Esophagus squamous epithelium (tissue), 5 donors: ENCODE results near the gene SF1. TPM values are rescaled to one million over a fixed set of nuclear protein-coding genes. Genes with fewer than 3 reads are reported as not detected.

ENCODE experiments used
- DNase-seq: peaks from one replicate; lab custom pipeline; 2025; lab: John Stamatoyannopoulos, UW
- H3K27ac ChIP-seq, 4 donors: fragments of 200-600 bp; sonication (generic); one replicate each; pipeline ENCODE4 v1.5.1; 2016 to 2019; ENCODE audit warnings: mild to moderate bottlenecking in 1 of 4
- H3K27me3 ChIP-seq, 4 donors: fragments of 200-600 bp; sonication (generic); 1 replicate in 3 of 4; 2 replicates in 1 of 4; pipeline versions ENCODE4 v1.5.1 to v1.6.0; 2017 to 2021; ENCODE audit warnings: antibody characterized with exemption in 1 of 4
- H3K36me3 ChIP-seq, 3 donors: fragments of 200-600 bp; sonication (generic); one replicate each; pipeline ENCODE4 v1.5.1; 2016 to 2019
- H3K4me1 ChIP-seq, 3 donors: fragments of 200-600 bp; sonication (generic); one replicate each; pipeline ENCODE4 v1.5.1; 2017 to 2019
- H3K4me3 ChIP-seq, 4 donors: fragments of 200-600 bp; sonication (generic); 1 replicate in 3 of 4; 2 replicates in 1 of 4; pipeline ENCODE4 v1.5.1; 2016 to 2019; ENCODE audit warnings: mild to moderate bottlenecking in 2 of 4, moderate library complexity in 1 of 4
- H3K9me3 ChIP-seq, 3 donors: fragments of 200-600 bp; sonication (generic); one replicate each; pipeline ENCODE4 v1.5.1; 2016 to 2019
- POLR2A ChIP-seq, 4 donors: fragments of 450-650 bp; IDR thresholded peaks; one replicate each; pipeline ENCODE4 v1.6.1; 2017; ENCODE audit warnings: antibody characterized with exemption in 4 of 4, mild to moderate bottlenecking in 4 of 4, moderate library complexity in 3 of 4
- WGBS, 2 donors: methylation state at CpG; one replicate each; pipeline ENCODE4 v1.1.5; 2018; 5-methylcytosine and 5-hydroxymethylcytosine counted together
- intact Hi-C: fragments of 100-400 bp; cut with DNase I; formaldehyde crosslinking; loops from one replicate; pipeline ENCODE4 v1.15.0; 2022
- total RNA-seq, 4 donors: library from RNA; depleted of rRNA; stranded (reverse); fragments of >200 nt; gene quantifications; one replicate each; pipeline ENCODE4 v1.1.0, GENCODE V29; 2016
- TF ChIP-seq, protein P1 (sequence below), 6 experiments: fragments of 450-650 bp in 4 of 6; fragments of 200-600 bp in 2 of 6; sonication (generic) in 2 of 6; IDR thresholded peaks; one replicate each; pipeline ENCODE4 v1.5.1; 2016 to 2019; ENCODE audit warnings: antibody characterized with exemption in 6 of 6, mild to moderate bottlenecking in 4 of 6, moderate library complexity in 4 of 6
- donor health status: DM: yes; HTN: yes; CAD: no.

Gene SF1
- total RNA-seq, 4 donors from 2014 or later, result 136 to 292 (median 223) TPM

DNA sequence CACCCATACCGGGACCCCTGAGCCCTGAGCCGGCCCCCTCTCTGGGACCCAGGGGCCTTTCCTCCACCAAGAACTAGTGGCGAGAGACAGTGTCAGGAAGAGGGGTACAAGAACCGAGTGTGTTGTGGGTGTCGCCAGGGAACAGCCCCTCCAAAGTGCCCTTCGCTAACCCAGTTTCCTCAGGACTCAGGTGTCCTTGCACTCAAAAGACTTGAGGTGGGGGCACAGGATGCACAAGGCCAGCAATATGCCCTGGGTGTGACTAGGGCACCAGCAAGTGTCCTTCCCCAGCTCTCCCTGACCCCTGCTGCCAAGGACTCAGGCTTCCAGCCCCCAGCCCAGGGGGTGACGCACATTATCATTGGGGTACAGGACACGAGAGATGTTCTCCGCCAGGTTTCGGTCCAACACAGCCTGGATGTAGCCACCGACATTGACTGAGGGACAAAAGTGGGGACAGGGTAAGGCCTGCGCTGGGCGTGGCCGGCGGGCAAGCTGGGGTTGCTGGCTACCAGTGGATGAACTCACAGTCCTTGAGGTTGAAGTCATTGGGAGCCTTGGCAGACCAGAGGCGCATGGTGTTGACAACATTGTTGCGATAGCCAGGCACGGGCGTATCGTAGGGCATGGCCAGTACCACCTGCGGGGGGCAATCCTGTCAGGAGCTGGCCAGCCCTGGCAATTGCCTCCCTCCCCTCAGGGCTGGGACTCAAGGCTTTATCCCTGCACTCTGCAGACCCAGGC lies 23.3 kb downstream of the SF1 start:
- DNase-seq, result no peak
- no peak for TF ChIP-seq POLR2A (IDR thresholded peaks at IDR 0.05)
- TF ChIP-seq, protein P1, sequence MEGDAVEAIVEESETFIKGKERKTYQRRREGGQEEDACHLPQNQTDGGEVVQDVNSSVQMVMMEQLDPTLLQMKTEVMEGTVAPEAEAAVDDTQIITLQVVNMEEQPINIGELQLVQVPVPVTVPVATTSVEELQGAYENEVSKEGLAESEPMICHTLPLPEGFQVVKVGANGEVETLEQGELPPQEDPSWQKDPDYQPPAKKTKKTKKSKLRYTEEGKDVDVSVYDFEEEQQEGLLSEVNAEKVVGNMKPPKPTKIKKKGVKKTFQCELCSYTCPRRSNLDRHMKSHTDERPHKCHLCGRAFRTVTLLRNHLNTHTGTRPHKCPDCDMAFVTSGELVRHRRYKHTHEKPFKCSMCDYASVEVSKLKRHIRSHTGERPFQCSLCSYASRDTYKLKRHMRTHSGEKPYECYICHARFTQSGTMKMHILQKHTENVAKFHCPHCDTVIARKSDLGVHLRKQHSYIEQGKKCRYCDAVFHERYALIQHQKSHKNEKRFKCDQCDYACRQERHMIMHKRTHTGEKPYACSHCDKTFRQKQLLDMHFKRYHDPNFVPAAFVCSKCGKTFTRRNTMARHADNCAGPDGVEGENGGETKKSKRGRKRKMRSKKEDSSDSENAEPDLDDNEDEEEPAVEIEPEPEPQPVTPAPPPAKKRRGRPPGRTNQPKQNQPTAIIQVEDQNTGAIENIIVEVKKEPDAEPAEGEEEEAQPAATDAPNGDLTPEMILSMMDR (IDR thresholded peaks at IDR 0.05), result no peak
- H3K27me3 ChIP-seq, result no peaks in the 10 kb centered on the region
- H3K9me3 ChIP-seq, result no peaks in the 10 kb centered on the region
- no peak overlapping the region for H3K27ac ChIP-seq
- 82 to 91% methylated on average over 8 to 15 of the region's 21 CpGs for WGBS, 2 donors
- H3K4me3 ChIP-seq, result no peak overlapping the region
- H3K36me3 ChIP-seq, result no peaks in the 10 kb centered on the region
- peaks cover 6 to 17% (median 11%) of the 10 kb centered on the region in 3 donors for H3K4me1 ChIP-seq
- intact Hi-C loops, result no loop called here

DNA sequence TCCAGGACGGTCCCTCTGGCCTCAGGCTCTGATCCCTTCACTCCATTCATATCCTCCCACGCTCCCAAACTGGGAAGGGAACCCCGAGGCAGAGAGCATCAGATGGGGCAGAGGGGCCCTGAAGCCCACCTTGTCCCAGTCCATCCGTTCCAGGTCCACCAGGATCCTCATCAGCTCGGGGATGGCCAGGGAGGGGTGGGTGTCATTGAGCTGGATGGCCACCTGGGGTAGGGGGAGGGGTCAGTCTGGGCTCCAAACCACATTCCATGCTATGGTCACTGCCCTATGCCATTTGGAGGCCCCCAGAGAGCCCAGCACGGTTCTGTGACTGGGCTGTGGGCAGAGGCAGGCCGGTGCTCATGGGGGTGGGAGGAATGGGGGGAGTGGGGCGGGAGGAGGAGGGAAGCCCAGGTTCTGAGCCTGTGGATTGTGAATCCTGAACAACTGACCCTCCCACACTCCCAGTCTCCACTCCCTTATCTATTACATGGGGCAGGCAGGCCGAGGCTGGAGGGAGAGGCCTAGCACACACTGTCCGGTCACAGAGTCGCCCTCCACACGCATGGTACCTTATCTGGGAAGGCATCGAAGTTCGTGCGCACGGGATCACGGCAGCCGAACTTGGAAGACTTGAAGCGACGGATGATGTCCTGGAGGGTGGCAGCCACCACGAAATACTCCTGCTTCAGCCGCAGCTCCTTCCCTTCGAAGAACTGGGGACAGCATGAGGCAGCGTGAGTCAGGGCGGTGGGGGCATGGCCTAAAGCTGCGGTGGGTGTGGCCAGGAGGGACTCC lies 24.0 kb downstream of the SF1 start:
- Histone ChIP-seq H3K9me3 (no peaks in the 10 kb centered on the region), H3K4me3 (no peak overlapping the region), H3K27me3 (no peaks in the 10 kb centered on the region), H3K27ac (no peak overlapping the region), H3K4me1 (peaks cover 0 to 9% (median 3%) of the 10 kb centered on the region in 3 donors), H3K36me3 (no peaks in the 10 kb centered on the region)
- WGBS, 2 donors, result 87 to 88% methylated on average over 6 to 11 of the region's 26 CpGs
- intact Hi-C loops, result no loop called here
- no peak for DNase-seq
- TF ChIP-seq POLR2A (IDR thresholded peaks at IDR 0.05), result no peak
- TF ChIP-seq, protein P1 (IDR thresholded peaks at IDR 0.05), result no peak

DNA sequence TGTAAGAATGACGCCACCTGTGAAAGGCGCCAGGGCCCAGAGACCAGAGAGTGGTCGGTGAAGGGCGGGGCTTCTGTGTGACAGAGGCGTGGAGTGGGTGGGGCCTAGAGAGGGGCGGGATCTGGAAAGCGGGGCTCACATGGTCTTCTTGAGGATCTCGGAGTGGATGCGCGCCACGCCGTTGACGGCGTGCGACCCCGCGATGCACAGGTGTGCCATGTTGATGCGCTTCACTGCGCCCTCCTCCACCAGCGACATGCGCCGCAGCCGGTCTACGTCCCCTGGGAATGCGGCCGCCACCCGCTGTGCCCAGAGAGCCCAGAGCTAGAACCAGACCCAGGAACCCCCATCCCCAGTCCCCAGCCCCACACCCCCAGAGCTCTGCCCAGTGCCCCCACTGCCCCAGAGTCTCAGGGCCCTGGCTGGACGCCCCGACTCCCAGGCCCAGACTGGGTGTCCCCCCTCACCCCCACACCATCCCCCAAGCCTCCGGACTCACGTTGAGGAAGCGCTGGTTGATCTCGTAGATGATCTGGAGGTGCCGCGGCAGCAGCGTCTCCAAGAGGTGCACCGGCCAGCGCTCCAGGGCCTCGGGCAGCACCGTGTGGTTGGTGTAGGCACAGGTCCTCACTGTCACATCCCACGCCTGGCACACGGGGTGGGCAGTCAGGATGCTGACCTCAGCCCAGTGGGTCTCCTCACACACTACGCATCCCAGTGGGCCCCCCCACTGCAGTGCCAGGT lies 24.8 kb downstream of the SF1 start:
- DNase-seq, result no peak
- 92 to 96% methylated on average over 16 to 19 of the region's 43 CpGs for WGBS, 2 donors
- Histone ChIP-seq H3K4me3 (no peak overlapping the region), H3K9me3 (no peaks in the 10 kb centered on the region), H3K36me3 (no peaks in the 10 kb centered on the region), H3K27me3 (no peaks in the 10 kb centered on the region), H3K27ac (no peak overlapping the region), H3K4me1 (peaks cover 0 to 2% (median 0%) of the 10 kb centered on the region in 3 donors)
- intact Hi-C loops, result no loop called here
- no peak for TF ChIP-seq POLR2A (IDR thresholded peaks at IDR 0.05)
- TF ChIP-seq, protein P1 (IDR thresholded peaks at IDR 0.05), result no peak

DNA sequence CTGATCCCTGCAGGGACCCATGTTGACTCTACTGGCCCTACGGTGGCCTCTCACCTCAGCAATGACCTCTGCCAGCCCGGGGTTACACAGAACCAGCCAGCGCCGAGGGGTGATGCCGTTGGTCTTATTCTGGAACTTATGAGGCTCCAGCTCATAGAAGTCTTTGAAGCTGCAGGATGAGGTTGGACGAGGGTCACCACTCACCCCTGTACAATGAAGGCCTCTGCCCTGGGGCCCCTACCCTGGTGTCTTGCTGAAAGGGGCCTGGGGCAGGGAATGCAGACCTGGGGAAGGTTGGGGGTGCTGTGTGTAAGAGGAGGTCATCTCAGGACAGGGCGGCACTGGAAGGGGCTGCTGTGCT lies 25.3 kb downstream of the SF1 start:
- intact Hi-C loops, result no loop called here
- DNase-seq, result no peak
- Histone ChIP-seq H3K4me3 (no peak overlapping the region), H3K27me3 (no peaks in the 10 kb centered on the region), H3K27ac (no peak overlapping the region), H3K36me3 (no peaks in the 10 kb centered on the region), H3K4me1 (no peaks in the 10 kb centered on the region), H3K9me3 (no peaks in the 10 kb centered on the region)
- WGBS, 2 donors, result 100% methylated on average over 1 to 2 of the region's 7 CpGs
- TF ChIP-seq, protein P1 (IDR thresholded peaks at IDR 0.05), result no peak
- no peak for TF ChIP-seq POLR2A (IDR thresholded peaks at IDR 0.05)
